ENCODE results near the gene LRRC58. TPM values are rescaled to one million over a fixed set of nuclear protein-coding genes. Genes with fewer than 3 reads are reported as not detected.
"Not testable (repeated sequence)": the region's sequence is repeated elsewhere in the genome, so short reads cannot be mapped to it uniquely, and the experiment has no call there.

LRRC58 gene
- total RNA-seq, 1 donor from 2014 or later, result 31.9 TPM

- Histone ChIP-seq H3K36me3 (ENCODE audit: control insufficient read depth, insufficient read depth, low read length) (no peaks in the 10 kb centered on the region), H3K27me3 (ENCODE audit: control insufficient read depth, insufficient read depth, low read length) (no peaks in the 10 kb centered on the region), H3K4me3 (ENCODE audit: low read depth, low read length) (no peak overlapping the region)
- no peak for DNase-seq (ENCODE audit: low read depth)
- TF ChIP-seq, protein P1, sequence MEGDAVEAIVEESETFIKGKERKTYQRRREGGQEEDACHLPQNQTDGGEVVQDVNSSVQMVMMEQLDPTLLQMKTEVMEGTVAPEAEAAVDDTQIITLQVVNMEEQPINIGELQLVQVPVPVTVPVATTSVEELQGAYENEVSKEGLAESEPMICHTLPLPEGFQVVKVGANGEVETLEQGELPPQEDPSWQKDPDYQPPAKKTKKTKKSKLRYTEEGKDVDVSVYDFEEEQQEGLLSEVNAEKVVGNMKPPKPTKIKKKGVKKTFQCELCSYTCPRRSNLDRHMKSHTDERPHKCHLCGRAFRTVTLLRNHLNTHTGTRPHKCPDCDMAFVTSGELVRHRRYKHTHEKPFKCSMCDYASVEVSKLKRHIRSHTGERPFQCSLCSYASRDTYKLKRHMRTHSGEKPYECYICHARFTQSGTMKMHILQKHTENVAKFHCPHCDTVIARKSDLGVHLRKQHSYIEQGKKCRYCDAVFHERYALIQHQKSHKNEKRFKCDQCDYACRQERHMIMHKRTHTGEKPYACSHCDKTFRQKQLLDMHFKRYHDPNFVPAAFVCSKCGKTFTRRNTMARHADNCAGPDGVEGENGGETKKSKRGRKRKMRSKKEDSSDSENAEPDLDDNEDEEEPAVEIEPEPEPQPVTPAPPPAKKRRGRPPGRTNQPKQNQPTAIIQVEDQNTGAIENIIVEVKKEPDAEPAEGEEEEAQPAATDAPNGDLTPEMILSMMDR (IDR thresholded peaks at IDR 0.05; ENCODE audit: insufficient read depth, low read length, poor library complexity, severe bottlenecking), result no peak
Observed at GRCh38 chr3:120382941-120383447, 33.8 kb upstream of the LRRC58 start.

DNA sequence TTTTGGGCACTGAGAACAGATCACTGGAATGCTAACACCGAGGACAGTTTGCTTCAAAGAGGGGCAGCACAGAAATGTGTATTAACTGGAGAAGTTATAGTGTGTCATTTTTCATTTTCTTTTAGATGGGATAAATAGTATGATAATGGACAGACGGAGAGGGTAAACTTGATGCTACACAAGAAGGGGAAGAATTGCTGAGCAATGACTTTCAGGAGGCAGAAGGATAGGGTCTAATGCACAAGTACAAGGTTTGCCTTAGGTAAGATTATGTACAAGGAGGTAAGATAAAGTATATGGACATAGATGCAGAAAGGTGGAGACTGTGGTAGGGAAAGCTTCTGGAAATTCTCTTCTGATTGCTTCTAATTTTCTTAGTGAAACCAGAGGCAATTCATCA lies 32.3 kb upstream of the LRRC58 start:
- Histone ChIP-seq H3K27me3 (ENCODE audit: control insufficient read depth, insufficient read depth, low read length) (no peaks in the 10 kb centered on the region), H3K4me3 (ENCODE audit: low read depth, low read length) (no peak overlapping the region), H3K36me3 (ENCODE audit: control insufficient read depth, insufficient read depth, low read length) (no peaks in the 10 kb centered on the region)
- DNase-seq (ENCODE audit: low read depth), result no peak
- TF ChIP-seq, protein P1 (IDR thresholded peaks at IDR 0.05; ENCODE audit: insufficient read depth, low read length, poor library complexity, severe bottlenecking), result no peak

DNA sequence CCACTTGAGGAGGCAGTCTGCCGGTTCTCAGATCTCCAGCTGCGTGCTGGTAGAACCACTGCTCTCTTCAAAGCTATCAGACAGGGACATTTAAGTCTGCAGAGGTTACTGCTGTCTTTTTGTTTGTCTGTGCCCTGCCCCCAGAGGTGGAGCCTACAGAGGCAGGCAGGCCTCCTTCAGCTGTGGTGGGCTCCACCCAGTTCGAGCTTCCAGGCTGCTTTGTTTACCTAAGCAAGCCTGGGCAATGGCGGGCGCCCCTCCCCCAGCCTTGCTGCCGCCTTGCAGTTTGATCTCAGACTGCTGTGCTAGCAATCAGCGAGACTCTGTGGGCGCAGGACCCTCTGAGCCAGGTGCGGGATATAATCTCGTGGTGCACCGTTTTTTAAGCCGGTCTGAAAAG lies 28.8 kb upstream of the LRRC58 start:
- not testable (repeated sequence) for DNase-seq (ENCODE audit: low read depth); H3K36me3 ChIP-seq (ENCODE audit: control insufficient read depth, insufficient read depth, low read length); H3K4me3 ChIP-seq (ENCODE audit: low read depth, low read length); H3K27me3 ChIP-seq (ENCODE audit: control insufficient read depth, insufficient read depth, low read length)

DNA sequence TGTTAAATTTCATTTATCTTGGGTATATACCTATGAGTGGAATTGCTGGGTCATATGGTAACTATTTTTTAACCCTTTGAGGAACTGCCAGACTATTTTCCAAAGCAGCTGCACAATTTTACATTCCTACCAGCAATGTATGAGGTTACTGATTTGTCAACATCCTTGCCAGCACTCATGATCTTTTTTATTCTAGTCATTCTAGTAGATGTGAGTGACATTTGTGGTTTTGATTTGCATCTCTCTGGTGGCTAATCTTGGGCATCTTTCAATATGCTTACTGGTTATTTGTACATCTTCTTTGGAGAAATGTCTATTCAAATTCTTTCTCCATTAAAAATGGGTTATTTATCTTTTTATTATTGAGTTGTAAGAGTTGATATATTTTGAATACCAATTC lies 21.3 kb upstream of the LRRC58 start:
- H3K36me3 ChIP-seq (ENCODE audit: control insufficient read depth, insufficient read depth, low read length), result no peaks in the 10 kb centered on the region
- TF ChIP-seq, protein P1 (IDR thresholded peaks at IDR 0.05; ENCODE audit: insufficient read depth, low read length, poor library complexity, severe bottlenecking), result no peak
- H3K4me3 ChIP-seq (ENCODE audit: low read depth, low read length), result no peak overlapping the region
- no peak for DNase-seq (ENCODE audit: low read depth)
- H3K27me3 ChIP-seq (ENCODE audit: control insufficient read depth, insufficient read depth, low read length), result no peaks in the 10 kb centered on the region

GRCh38 chr3:120369037-120369467 lies 19.9 kb upstream of the LRRC58 start:
- Histone ChIP-seq H3K36me3 (ENCODE audit: control insufficient read depth, insufficient read depth, low read length) (no peaks in the 10 kb centered on the region), H3K4me3 (ENCODE audit: low read depth, low read length) (no peak overlapping the region), H3K27me3 (ENCODE audit: control insufficient read depth, insufficient read depth, low read length) (no peaks in the 10 kb centered on the region)
- TF ChIP-seq, protein P1 (IDR thresholded peaks at IDR 0.05; ENCODE audit: insufficient read depth, low read length, poor library complexity, severe bottlenecking), result no peak
- peak; percentile 86 for DNase-seq (ENCODE audit: low read depth)

DNA sequence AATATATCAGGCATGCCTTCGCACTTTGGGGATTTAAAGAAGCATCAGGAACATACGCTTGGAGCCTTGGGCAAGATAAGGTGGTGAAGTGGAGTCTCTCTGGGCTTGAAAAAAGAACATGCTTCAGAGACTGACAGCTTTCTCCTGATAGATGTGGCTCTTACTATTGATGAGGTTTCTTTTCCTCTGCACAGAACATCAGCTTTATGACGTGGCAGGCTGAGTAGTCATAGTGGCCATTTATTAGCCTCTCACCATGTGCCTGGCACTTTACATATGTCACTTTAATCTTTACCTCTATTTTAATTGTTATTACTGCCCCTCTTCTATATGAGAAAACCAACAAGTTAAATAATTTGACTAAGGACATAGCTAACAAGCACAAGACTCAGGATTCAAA lies 19.0 kb upstream of the LRRC58 start:
- Histone ChIP-seq H3K36me3 (ENCODE audit: control insufficient read depth, insufficient read depth, low read length) (no peaks in the 10 kb centered on the region), H3K4me3 (ENCODE audit: low read depth, low read length) (no peak overlapping the region), H3K27me3 (ENCODE audit: control insufficient read depth, insufficient read depth, low read length) (no peaks in the 10 kb centered on the region)
- TF ChIP-seq, protein P1 (IDR thresholded peaks at IDR 0.05; ENCODE audit: insufficient read depth, low read length, poor library complexity, severe bottlenecking), result no peak
- no peak for DNase-seq (ENCODE audit: low read depth)

Data from kidney epithelial cell (primary cell).